Retinal pigment epithelial cell (primary cell): Measurements from ENCODE around the gene VPS45.

Experiments
- DNase-seq: peaks from one replicate; pipeline ENCODE4 v3.0.0-alpha.2; 2010; ENCODE audit warnings: low read depth
- H3K4me3 ChIP-seq: 2 replicates; pipeline ENCODE4 v1.5.1; 2011; ENCODE audit warnings: mild to moderate bottlenecking, low read length, control low read depth, moderate library complexity
- TF ChIP-seq, protein P1 (sequence below): conservative IDR thresholded peaks from 2 replicates; pipeline ENCODE4 v1.5.1; 2011; ENCODE audit warnings: low read depth, low read length, control low read depth, inconsistent platforms

Gene VPS45

DNA sequence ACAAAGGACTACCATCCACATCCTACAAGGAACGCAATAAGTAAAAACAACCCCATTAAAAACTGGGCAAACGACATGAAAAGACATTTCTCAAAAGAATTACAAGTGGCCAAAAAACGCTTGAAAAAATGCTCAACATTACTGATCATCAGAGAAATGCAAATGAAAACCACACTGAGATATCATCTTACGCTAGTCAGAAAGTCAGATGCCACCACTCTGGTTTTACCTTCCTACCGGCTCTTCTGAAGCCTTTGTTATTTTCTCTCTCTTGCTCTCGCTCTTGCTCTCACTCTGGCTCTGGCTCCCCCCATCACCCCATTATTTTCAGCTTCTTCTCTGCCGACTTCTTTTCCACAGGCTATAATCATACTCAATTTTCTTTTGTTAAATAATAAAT lies 38.8 kb downstream of the VPS45 start:
- no peak for DNase-seq
- TF ChIP-seq, protein P1, sequence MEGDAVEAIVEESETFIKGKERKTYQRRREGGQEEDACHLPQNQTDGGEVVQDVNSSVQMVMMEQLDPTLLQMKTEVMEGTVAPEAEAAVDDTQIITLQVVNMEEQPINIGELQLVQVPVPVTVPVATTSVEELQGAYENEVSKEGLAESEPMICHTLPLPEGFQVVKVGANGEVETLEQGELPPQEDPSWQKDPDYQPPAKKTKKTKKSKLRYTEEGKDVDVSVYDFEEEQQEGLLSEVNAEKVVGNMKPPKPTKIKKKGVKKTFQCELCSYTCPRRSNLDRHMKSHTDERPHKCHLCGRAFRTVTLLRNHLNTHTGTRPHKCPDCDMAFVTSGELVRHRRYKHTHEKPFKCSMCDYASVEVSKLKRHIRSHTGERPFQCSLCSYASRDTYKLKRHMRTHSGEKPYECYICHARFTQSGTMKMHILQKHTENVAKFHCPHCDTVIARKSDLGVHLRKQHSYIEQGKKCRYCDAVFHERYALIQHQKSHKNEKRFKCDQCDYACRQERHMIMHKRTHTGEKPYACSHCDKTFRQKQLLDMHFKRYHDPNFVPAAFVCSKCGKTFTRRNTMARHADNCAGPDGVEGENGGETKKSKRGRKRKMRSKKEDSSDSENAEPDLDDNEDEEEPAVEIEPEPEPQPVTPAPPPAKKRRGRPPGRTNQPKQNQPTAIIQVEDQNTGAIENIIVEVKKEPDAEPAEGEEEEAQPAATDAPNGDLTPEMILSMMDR = no peak
- H3K4me3 ChIP-seq = no peak overlapping the region

DNA sequence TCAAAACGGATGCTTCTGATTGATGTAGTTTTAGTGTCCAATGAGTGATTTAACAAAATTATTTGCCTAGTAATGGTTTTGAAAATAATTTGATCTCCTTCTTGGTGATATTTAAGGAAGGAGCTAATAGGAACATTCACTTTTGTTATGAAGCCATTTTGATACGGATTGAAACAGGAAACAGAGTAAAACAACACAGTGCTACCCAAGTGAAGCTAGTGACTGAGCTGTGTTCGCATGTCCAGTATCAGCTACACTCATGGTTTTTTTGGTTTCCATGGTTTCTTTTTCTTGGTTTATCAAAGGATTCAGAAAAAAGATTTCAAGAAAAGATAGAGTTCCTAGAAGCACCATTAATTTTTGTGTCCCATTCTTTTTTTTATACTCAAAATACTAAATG lies 42.0 kb downstream of the VPS45 start:
- no peak for DNase-seq

DNA sequence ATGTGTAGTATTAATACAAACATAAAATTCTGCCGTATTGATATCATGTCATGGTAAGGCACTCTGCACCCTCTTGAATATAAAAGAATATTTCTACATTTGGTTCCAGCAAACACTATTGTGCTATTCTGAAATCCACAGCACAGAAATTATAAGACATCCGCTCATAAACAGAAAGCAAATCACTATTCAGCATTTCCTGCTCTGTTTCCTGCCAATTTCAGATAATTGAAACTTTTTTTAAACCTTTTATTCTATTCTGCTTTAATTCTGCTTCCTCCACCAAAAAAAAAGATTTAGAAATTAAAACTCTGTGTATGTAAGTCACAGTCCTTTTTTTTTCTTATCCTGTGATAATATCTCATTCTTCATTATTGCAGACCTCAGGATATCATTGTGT lies 42.5 kb downstream of the VPS45 start:
- DNase-seq = no peak
- no peak overlapping the region for H3K4me3 ChIP-seq
- TF ChIP-seq, protein P1 = no peak

More for the DNA sequence above, 42.0 kb downstream of the VPS45 start:
- TF ChIP-seq, protein P1 = no peak
- H3K4me3 ChIP-seq = no peak overlapping the region

DNA sequence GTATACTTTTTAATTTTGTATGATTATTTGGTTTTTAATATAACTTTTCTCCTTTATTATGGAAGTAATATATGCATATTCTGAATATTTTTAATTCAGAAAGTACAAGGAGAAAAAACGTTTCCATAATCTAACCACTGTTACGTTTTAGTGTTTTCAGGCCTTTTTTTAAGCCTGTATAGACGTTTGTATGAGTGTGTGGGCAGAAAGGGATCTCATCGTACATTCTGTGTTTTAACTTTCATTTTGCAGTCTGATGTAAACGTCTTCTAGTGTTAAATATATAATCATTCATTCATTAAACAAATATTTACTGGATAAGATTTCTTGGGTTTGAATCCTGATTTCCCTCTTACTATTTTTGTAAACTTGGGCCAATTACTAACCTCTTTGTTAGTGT lies 44.1 kb downstream of the VPS45 start:
- no peak overlapping the region for H3K4me3 ChIP-seq
- TF ChIP-seq, protein P1 = no peak

DNA sequence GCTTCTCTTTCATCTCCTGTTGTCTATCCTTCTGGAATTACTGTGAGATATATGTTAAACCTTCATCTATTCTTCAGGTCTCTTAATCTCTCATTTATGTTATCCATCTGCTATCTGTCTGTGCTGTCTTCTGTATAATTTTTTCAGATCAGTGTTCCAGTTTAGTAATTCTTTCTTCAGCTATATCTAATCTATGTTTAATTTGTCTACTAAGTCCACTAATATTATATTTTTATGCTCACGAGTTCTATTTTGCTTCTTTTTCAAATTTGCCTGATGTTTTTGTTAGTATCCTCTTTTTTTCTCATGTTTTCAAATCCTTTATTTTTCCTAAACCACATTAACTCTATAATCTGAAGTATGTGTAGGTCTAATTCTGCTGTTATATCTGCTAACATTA lies 47.5 kb downstream of the VPS45 start:
- H3K4me3 ChIP-seq = no peak overlapping the region
- no peak for DNase-seq
- TF ChIP-seq, protein P1 = no peak

More for the DNA sequence above, 44.1 kb downstream of the VPS45 start:
- no peak for DNase-seq

DNA sequence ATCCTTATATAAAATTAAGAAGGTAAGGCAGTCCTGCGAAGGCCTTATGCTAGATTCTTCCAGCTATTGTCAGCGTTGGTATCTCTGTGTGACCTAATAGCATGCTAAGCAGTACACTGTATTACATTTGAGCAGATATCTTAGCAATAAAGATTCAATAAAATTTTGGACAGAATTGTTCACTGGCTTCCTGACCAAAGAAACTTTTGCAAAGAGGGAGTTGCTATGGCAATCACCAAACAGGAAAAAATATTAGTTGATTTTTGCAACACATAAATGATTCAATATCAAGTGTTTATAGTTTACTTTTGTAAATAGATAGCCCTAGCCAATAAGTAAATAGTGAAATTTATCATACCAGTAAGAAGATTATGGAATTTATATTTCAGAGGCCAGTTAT lies 51.1 kb downstream of the VPS45 start:
- no peak overlapping the region for H3K4me3 ChIP-seq
- DNase-seq = no peak
- TF ChIP-seq, protein P1 = no peak

DNA sequence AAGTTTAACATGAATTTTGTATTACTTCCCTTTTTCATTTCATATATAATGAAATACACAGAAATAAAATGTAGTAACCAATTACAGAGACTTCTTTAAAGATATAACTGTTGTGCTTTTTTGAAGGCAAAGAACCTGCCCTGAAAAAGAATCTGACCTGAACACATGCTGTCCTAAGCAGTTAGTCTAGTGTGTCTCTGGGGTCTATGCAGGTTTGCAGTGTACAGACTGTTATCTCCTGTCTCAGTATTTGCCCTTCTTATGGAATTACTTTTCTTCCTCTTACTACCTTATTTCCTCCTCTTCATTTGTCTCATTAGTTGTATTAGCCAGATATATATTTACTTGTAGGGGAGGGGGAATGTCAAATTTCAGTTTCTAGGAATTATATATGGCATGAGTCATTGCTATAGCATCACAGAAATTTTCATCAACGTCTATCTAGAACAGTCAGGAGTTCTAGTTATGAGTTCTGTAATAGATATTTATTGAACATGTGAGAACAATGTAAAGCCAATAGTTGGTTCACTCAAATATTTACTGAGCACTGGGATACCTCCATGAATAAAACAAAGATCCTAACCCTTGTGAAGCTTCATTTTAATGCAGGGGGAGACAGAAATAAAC lies 53.8 kb downstream of the VPS45 start:
- no peak overlapping the region for H3K4me3 ChIP-seq
- TF ChIP-seq, protein P1 = no peak
- no peak for DNase-seq
